ENCODE measurements around the gene ILDR1. TPM values are rescaled to one million over a fixed set of nuclear protein-coding genes. Genes with fewer than 3 reads are reported as not detected.

The ILDR1 gene
- total and polyA plus RNA-seq, 2 donors (not counting 3 experiments of a cell fraction or from before 2014, with no cell fraction given) = not detected

DNA sequence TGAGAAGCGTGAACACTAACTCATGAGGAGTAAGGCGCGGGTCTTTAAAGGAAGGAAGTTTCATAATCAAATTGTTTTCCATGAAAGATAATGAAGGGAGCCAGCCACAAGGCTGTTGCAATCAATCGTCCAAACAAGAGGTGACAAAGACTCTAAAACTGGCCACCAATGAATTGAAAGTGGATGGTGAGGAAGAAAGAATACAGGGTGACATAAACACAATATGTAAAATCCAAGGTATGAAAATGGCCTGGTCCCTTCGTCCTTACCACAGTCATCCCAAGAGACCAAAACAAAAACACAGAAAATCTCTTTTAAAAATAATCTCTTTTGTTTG is 45.1 kb upstream of the ILDR1 start:
- Histone ChIP-seq H3K9me1 (replicated peaks; ENCODE audit: control insufficient read depth, extremely low read depth, insufficient read depth, low read length) (no peaks in the 10 kb centered on the region), H3K27me3 (ENCODE audit: control insufficient read depth in 2 of 2, insufficient read depth in 2 of 2, low read length in 2 of 2) (no peaks in the 10 kb centered on the region), H3K4me3 (replicated peaks in 1 of 3; ENCODE audit: insufficient read depth in 1 of 3, low read depth in 1 of 3, low read length in 3 of 3) (no peak overlapping the region), H4K20me1 (replicated peaks; ENCODE audit: control insufficient read depth, extremely low read depth, insufficient read depth, low read length) (no peaks in the 10 kb centered on the region), H3K36me3 (ENCODE audit: control insufficient read depth in 2 of 2, extremely low read depth in 1 of 2, insufficient read depth in 2 of 2, low read length in 2 of 2) (no peaks in the 10 kb centered on the region), H3K9me3 (replicated peaks; ENCODE audit: control insufficient read depth, insufficient read depth, low read length) (no peaks in the 10 kb centered on the region), H2AFZ (ENCODE audit: low read depth, low read length) (no peak overlapping the region), H3K4me1 (ENCODE audit: control insufficient read depth, extremely low read depth, insufficient read depth, low read length) (no peaks in the 10 kb centered on the region), H3K4me2 (ENCODE audit: insufficient read depth, low read length) (no peak overlapping the region), H3K9ac (replicated peaks; ENCODE audit: extremely low read depth, insufficient read depth, low read length) (no peak overlapping the region), H3K27ac (ENCODE audit: insufficient read depth, low read depth, low read length) (no peak overlapping the region), H3K79me2 (ENCODE audit: control insufficient read depth, insufficient read depth, low read length) (no peaks in the 10 kb centered on the region)
- CTCF ChIA-PET = no interaction called here
- intact Hi-C loops (cut with micrococcal nuclease) (no loop called here), dilution Hi-C loops (cut with MboI; ENCODE audit: extremely low pct_ligation_motif_present, low sequenced_read_pairs) (no loop called here)
- POLR2A ChIA-PET = no interaction called here
- BruUV-seq (replicated peaks) = no TSS peak
- FAIRE-seq (no peak), DNase-seq (ENCODE audit: low read depth, low spot score) (no peak)
- TF ChIP-seq POLR2A (IDR thresholded peaks at IDR 0.05; ENCODE audit: low read depth, low read length) (no peak), JUN (IDR thresholded peaks at IDR 0.05; ENCODE audit: borderline replicate concordance, insufficient read depth, insufficient read length, low read depth) (no peak), EZH2 (IDR thresholded peaks at IDR 0.05; ENCODE audit: borderline replicate concordance, low read depth, low read length, severe bottlenecking) (no peak), MYC (IDR thresholded peaks at IDR 0.05; ENCODE audit: low read depth, low read length) (no peak), FOS (IDR thresholded peaks at IDR 0.05; ENCODE audit: borderline replicate concordance, insufficient read depth, low read length) (no peak), POLR2AphosphoS5 (IDR thresholded peaks at IDR 0.05; ENCODE audit: insufficient read depth, low read depth, low read length) (no peak), GATA2 (IDR thresholded peaks at IDR 0.05; ENCODE audit: insufficient read depth, insufficient read length, low read depth, low read length) (no peak)
- TF ChIP-seq, protein P1, sequence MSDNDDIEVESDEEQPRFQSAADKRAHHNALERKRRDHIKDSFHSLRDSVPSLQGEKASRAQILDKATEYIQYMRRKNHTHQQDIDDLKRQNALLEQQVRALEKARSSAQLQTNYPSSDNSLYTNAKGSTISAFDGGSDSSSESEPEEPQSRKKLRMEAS (IDR thresholded peaks at IDR 0.05; ENCODE audit: insufficient read depth, insufficient read length) = no peak
- TF ChIP-seq, protein P2, sequence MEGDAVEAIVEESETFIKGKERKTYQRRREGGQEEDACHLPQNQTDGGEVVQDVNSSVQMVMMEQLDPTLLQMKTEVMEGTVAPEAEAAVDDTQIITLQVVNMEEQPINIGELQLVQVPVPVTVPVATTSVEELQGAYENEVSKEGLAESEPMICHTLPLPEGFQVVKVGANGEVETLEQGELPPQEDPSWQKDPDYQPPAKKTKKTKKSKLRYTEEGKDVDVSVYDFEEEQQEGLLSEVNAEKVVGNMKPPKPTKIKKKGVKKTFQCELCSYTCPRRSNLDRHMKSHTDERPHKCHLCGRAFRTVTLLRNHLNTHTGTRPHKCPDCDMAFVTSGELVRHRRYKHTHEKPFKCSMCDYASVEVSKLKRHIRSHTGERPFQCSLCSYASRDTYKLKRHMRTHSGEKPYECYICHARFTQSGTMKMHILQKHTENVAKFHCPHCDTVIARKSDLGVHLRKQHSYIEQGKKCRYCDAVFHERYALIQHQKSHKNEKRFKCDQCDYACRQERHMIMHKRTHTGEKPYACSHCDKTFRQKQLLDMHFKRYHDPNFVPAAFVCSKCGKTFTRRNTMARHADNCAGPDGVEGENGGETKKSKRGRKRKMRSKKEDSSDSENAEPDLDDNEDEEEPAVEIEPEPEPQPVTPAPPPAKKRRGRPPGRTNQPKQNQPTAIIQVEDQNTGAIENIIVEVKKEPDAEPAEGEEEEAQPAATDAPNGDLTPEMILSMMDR (IDR thresholded peaks at IDR 0.05; ENCODE audit: extremely low read depth in 1 of 2, insufficient read depth in 1 of 2, low read depth in 1 of 2, low read length in 2 of 2) = no peak
